ENCODE measurements around the gene FERMT3. TPM values are rescaled to one million over a fixed set of nuclear protein-coding genes. Genes with fewer than 3 reads are reported as not detected.

Gene FERMT3
- total RNA-seq, 2 experiments from 2014 or later, result 55.8 to 61.1 TPM

- ChIA-PET CTCF (no interaction called here), POLR2A (interaction anchor here (0.8 to 1.1 kb wide), 2 partner anchors 13 to 14 kb away, joined by 3 read pairs; partner anchors contain the start of gene FERMT3)
- ATAC-seq (ENCODE audit: poor library complexity), result no peak
- no peak overlapping the region for H3K27ac Mint-ChIP-seq
- peaks cover 17% of the 10 kb centered on the region for H3K4me1 ChIP-seq (ENCODE audit: insufficient read depth, low read length)
- H3K36me3 ChIP-seq (ENCODE audit: insufficient read depth, low read length), result peaks cover 58% of the 10 kb centered on the region
- intact Hi-C loops (cut with DNase I, micrococcal nuclease), result no loop called here
- no peaks in the 10 kb centered on the region for H3K9me3 ChIP-seq (ENCODE audit: control insufficient read depth in 1 of 2, insufficient read depth in 1 of 2, low read length in 2 of 2)
- peaks cover 26% of the 10 kb centered on the region for H3K36me3 Mint-ChIP-seq (ENCODE audit: low read depth)
- no peak overlapping the region for H3K4me3 Mint-ChIP-seq
- TF ChIP-seq CTCF (IDR thresholded peaks at IDR 0.05), result no peak
- H3K27me3 Mint-ChIP-seq, result no peaks in the 10 kb centered on the region
- DNase-seq, result no peak
- no peak overlapping the region for H3K27ac ChIP-seq (ENCODE audit: low read depth in 1 of 2, low read length in 2 of 2)
- H3K4me1 Mint-ChIP-seq (ENCODE audit: low read depth), result peaks cover 13% of the 10 kb centered on the region
- H3K27me3 ChIP-seq (ENCODE audit: control insufficient read depth in 1 of 2, insufficient read depth in 2 of 2, low read length in 2 of 2), result no peaks in the 10 kb centered on the region
- H3K4me3 ChIP-seq (ENCODE audit: low read length), result no peak overlapping the region
- no peaks in the 10 kb centered on the region for H3K9me3 Mint-ChIP-seq
These were observed 14.3 kb downstream of the FERMT3 start for GRCh38 chr11:64220798-64221197.

DNA sequence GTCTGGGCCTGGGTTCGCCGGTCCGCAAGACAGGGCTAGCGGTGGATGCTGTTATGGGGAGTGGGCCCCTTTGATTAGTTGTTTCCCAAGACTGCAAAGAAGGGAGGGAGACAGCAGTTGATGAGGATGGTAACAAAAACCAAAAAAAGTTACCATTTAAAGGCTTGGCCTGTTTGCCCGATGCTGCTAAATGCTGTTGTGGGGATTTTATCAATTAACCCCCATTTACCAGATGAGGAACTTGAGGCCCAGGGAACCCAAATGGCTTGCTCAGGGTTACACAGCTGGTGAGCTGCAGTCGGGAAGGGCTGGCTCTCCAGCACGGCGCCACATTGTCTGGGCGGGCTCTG, 16.1 kb downstream of the FERMT3 start:
- Mint-ChIP-seq H3K4me1 (ENCODE audit: low read depth) (peaks cover 24% of the 10 kb centered on the region), H3K9me3 (no peaks in the 10 kb centered on the region), H3K27me3 (no peaks in the 10 kb centered on the region), H3K27ac (no peak overlapping the region), H3K4me3 (no peak overlapping the region), H3K36me3 (ENCODE audit: low read depth) (peaks cover 19% of the 10 kb centered on the region)
- peaks cover 34% of the 10 kb centered on the region for H3K4me1 ChIP-seq (ENCODE audit: insufficient read depth, low read length)
- DNase-seq (no peak), ATAC-seq (ENCODE audit: poor library complexity) (no peak)
- H3K27me3 ChIP-seq (ENCODE audit: control insufficient read depth in 1 of 2, insufficient read depth in 2 of 2, low read length in 2 of 2), result no peaks in the 10 kb centered on the region
- POLR2A ChIA-PET, result interaction anchor here (6.3 kb wide), 1 partner anchor 16 kb away, joined by 116 read pairs; the partner anchor contains the start of gene FERMT3
- CTCF ChIA-PET, result no interaction called here
- H3K9me3 ChIP-seq (ENCODE audit: control insufficient read depth in 1 of 2, insufficient read depth in 1 of 2, low read length in 2 of 2), result no peaks in the 10 kb centered on the region
- H3K4me3 ChIP-seq (ENCODE audit: low read length), result no peak overlapping the region
- H3K36me3 ChIP-seq (ENCODE audit: insufficient read depth, low read length), result peaks cover 51% of the 10 kb centered on the region
- intact Hi-C loops (cut with DNase I, micrococcal nuclease), result no loop called here
- no peak for TF ChIP-seq CTCF (IDR thresholded peaks at IDR 0.05)
- H3K27ac ChIP-seq (ENCODE audit: low read depth in 1 of 2, low read length in 2 of 2), result no peak overlapping the region

DNA sequence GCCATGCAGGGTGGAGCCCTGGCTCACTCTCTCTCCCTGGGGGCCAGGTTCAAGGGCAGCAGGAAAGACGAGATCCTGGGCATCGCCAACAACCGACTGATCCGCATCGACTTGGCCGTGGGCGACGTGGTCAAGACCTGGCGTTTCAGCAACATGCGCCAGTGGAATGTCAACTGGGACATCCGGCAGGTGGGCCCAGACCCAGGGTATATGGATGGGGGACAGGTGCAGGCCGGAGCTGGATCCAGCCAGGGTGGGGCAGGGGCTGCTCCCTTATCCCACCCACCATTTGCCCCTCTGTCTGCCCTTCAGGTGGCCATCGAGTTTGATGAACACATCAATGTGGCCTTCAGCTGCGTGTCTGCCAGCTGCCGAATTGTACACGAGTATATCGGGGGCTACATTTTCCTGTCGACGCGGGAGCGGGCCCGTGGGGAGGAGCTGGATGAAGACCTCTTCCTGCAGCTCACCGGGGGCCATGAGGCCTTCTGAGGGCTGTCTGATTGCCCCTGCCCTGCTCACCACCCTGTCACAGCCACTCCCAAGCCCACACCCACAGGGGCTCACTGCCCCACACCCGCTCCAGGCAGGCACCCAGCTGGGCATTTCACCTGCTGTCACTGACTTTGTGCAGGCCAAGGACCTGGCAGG, 16.6 kb downstream of the FERMT3 start:
- Mint-ChIP-seq H3K27ac (no peak overlapping the region), H3K27me3 (no peaks in the 10 kb centered on the region), H3K4me3 (no peak overlapping the region), H3K36me3 (ENCODE audit: low read depth) (peaks cover 19% of the 10 kb centered on the region), H3K4me1 (ENCODE audit: low read depth) (peaks cover 25% of the 10 kb centered on the region), H3K9me3 (no peaks in the 10 kb centered on the region)
- TF ChIP-seq CTCF (IDR thresholded peaks at IDR 0.05), result no peak
- CTCF ChIA-PET, result interaction anchor here (1.2 kb wide), 2 partner anchors 13 to 29 kb away, joined by 3 to 5 read pairs; no protein-coding TSS in a partner anchor
- Histone ChIP-seq H3K9me3 (ENCODE audit: control insufficient read depth in 1 of 2, insufficient read depth in 1 of 2, low read length in 2 of 2) (no peaks in the 10 kb centered on the region), H3K27ac (ENCODE audit: low read depth in 1 of 2, low read length in 2 of 2) (no peak overlapping the region), H3K4me3 (ENCODE audit: low read length) (no peak overlapping the region), H3K36me3 (ENCODE audit: insufficient read depth, low read length) (peaks cover 49% of the 10 kb centered on the region), H3K27me3 (ENCODE audit: control insufficient read depth in 1 of 2, insufficient read depth in 2 of 2, low read length in 2 of 2) (no peaks in the 10 kb centered on the region), H3K4me1 (ENCODE audit: insufficient read depth, low read length) (peaks cover 38% of the 10 kb centered on the region)
- intact Hi-C loops (cut with DNase I, micrococcal nuclease), result no loop called here
- POLR2A ChIA-PET, result interaction anchor here (1.0 to 6.3 kb wide), 5 partner anchors 11 to 94 kb away, joined by 3 to 116 read pairs (median 5); partner anchors contain the start of genes FERMT3 and TRMT112
- no peak for DNase-seq
- ATAC-seq (ENCODE audit: poor library complexity), result no peak

Data from CD4-positive, alpha-beta T cell (primary cell).